Inferior parietal cortex (tissue), 1 donor: ENCODE results near the gene WSB2.

Experiments used
- DNase-seq: peaks from one replicate; pipeline ENCODE4 v3.0.0-alpha.2; 2016; ENCODE audit errors: extremely low spot score

The WSB2 gene

GRCh38 chr12:118061873-118062843 lies 1.2 kb upstream of the WSB2 start:
- no peak for DNase-seq

GRCh38 chr12:118060301-118061010 lies 523 bp downstream of the WSB2 start:
- no peak for DNase-seq

GRCh38 chr12:118059341-118060191 lies 1.4 kb downstream of the WSB2 start:
- no peak for DNase-seq

DNA sequence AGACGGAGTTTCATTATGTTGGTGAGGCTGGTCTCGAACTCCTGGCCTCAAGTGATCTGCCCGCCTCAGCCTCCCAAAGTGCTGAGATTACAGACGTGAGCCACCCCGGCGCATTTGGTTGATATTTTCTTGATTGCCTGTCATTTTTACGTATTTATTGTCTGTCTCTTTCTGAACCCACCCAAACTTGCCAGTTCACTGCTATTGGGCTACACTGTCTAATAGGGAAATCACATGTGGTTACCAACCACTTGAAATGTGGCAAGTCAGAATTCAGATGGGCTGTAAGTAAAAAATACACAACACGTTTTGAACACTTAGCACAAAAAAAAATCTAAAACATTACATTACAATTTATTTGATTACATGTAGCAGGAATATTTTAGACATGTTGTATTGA lies 2.1 kb downstream of the WSB2 start:
- DNase-seq, result no peak

- DNase-seq, result no peak
These were observed 2.8 kb downstream of the WSB2 start for GRCh38 chr12:118058227-118058626.

GRCh38 chr12:118055865-118056773 lies 4.9 kb downstream of the WSB2 start:
- no peak for DNase-seq

GRCh38 chr12:118055144-118055557 lies 5.8 kb downstream of the WSB2 start:
- no peak for DNase-seq

- no peak for DNase-seq
These were observed 7.7 kb downstream of the WSB2 start for GRCh38 chr12:118053071-118053985.

DNA sequence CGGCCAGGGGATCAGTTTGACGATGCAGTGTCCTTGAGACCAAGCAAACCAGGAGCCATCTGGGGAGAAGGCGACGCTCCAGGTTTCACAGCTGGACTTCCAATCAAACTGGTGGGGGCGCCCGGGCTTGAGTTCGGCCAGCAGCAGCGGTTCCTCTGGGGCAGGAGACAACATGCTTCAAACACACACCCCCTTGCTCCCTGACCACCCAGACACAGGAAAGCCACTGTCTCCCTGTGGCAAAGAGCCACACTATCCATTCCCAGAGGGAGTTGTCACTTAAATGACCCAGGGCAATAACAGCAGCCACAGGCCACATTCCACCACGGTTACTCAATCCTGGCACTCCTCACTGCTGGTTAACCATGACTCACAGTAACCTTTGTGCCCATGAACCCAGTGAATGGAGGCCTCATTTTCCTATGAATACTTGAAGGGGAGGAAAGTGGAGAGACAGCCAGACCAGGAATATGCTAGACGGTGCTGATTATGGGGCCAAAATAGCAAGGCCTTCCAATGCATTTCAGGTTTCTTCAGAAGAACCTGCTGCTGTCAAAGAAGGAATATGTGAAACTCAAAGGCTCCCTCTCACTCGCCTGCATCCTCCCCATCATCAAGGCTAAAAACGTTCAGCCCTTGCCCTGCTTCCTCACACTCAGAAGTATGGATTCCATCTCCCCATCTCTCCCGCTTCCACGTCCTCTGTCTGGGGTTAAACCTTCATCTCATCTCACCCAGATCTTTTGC lies 8.5 kb downstream of the WSB2 start:
- no peak for DNase-seq

- DNase-seq, result no peak
These were observed 9.7 kb downstream of the WSB2 start for GRCh38 chr12:118050972-118051910.

GRCh38 chr12:118046430-118046829 lies 14.5 kb downstream of the WSB2 start:
- no peak for DNase-seq

DNA sequence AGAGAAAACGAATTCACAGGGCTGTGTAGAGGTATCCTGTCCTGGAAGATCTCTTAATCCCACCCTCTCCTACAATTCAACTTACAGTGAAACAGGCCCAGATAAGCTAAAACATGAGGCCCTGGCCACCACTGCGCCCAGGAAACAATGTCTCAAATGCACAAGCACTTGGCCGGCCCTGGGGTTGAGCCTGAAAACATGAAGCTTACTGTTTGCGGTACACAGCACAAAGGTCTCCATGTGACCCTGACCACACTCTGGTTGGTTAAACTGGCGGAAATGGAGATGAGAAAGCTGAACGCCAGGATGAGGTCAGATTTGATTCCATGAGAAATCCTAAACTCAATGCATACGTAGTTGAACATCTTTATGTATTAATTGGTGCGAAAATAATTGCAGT lies 16.4 kb downstream of the WSB2 start:
- no peak for DNase-seq

DNA sequence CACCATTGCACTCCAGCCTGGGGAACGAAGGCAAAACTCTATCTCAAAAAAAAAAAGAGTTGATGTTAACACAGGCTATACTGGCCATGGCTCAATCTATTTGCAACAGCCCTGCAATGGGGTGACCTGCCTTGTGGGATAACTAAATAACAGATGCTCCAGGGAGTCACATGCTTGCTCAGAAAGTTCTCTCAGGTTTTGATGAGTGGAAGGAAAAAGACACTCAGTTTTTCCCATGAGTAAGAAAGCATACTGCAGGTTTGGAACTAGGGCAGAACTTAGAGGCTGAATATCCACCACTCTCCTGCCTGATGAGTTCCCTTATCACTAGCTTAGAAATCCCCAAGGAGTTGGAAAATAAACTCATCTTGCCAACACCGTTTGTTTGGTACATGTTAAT lies 16.9 kb downstream of the WSB2 start:
- DNase-seq, result no peak

DNA sequence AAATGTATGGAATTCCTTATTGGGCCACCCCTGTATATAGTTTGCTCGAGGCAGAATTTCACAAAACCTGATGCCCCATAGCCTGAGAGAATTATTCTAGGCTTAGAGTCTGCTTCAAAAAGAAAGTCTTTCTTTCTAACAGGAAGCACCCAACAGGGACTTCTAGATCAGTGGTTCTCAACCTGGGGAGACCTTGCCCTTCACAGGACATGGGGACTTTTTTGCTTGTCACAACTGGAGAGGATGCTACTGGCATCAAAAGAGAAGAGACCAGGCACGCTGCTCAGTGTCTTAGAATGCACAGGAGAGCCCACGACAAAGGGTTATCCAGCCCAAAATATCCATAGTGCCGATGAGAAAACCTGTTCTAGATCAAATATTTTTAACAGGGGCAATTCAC lies 18.9 kb downstream of the WSB2 start:
- no peak for DNase-seq

- no peak for DNase-seq
These were observed 22.8 kb downstream of the WSB2 start for GRCh38 chr12:118038137-118038536.

GRCh38 chr12:118036672-118037411 lies 24.1 kb downstream of the WSB2 start:
- DNase-seq, result no peak
